Measurements from ENCODE around the gene SMIM23. TPM values are rescaled to one million over a fixed set of nuclear protein-coding genes. Genes with fewer than 3 reads are reported as not detected.

The SMIM23 gene
- total and polyA plus RNA-seq, 2 of the 4 experiments (the other 2 are of a cell fraction) = not detected

DNA sequence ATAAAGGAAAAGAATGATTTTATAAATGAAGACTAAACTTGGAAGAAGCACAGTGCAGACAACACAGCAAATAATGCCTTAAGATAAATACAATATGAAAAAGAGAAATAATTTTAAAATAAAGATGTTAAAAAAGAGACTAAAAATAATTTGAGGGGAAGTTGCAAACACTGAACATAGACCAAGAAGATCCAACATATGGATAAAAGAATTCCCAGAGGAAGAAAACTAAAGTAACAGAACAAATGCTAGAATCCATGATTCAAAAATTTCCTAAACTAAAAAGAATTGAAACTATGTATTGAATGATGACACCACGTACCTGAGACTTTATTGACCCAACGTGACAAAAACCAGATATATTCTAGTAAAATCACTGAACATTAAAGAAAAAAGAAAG lies 18.7 kb upstream of the SMIM23 start:
- H2BK20ac ChIP-seq (ENCODE audit: low read depth, low read length) = no peak overlapping the region
- ATAC-seq (ENCODE audit: low read depth) (no peak), DNase-seq (no peak)
- WGBS, 2 experiments (ENCODE audit: extremely low coverage in 2 of 2, insufficient read length in 1 of 2) = no CpG with 5 or more reads among the region's 2 CpGs
- TF ChIP-seq RAD21 (IDR thresholded peaks at IDR 0.05; ENCODE audit: low read length) (no peak), POLR2A (IDR thresholded peaks at IDR 0.05; ENCODE audit: low read depth, low read length) (no peak), CHD1 (IDR thresholded peaks at IDR 0.05; ENCODE audit: low read depth, low read length) (no peak), MAFK (IDR thresholded peaks at IDR 0.05; ENCODE audit: low read depth, low read length) (no peak), BHLHE40 (IDR thresholded peaks at IDR 0.05; ENCODE audit: low read depth, low read length) (no peak)
- TF ChIP-seq, protein P1, sequence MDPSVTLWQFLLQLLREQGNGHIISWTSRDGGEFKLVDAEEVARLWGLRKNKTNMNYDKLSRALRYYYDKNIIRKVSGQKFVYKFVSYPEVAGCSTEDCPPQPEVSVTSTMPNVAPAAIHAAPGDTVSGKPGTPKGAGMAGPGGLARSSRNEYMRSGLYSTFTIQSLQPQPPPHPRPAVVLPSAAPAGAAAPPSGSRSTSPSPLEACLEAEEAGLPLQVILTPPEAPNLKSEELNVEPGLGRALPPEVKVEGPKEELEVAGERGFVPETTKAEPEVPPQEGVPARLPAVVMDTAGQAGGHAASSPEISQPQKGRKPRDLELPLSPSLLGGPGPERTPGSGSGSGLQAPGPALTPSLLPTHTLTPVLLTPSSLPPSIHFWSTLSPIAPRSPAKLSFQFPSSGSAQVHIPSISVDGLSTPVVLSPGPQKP (IDR thresholded peaks at IDR 0.05; ENCODE audit: borderline replicate concordance, low read depth, low read length) = no peak
- TF ChIP-seq, protein P2, sequence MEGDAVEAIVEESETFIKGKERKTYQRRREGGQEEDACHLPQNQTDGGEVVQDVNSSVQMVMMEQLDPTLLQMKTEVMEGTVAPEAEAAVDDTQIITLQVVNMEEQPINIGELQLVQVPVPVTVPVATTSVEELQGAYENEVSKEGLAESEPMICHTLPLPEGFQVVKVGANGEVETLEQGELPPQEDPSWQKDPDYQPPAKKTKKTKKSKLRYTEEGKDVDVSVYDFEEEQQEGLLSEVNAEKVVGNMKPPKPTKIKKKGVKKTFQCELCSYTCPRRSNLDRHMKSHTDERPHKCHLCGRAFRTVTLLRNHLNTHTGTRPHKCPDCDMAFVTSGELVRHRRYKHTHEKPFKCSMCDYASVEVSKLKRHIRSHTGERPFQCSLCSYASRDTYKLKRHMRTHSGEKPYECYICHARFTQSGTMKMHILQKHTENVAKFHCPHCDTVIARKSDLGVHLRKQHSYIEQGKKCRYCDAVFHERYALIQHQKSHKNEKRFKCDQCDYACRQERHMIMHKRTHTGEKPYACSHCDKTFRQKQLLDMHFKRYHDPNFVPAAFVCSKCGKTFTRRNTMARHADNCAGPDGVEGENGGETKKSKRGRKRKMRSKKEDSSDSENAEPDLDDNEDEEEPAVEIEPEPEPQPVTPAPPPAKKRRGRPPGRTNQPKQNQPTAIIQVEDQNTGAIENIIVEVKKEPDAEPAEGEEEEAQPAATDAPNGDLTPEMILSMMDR (conservative IDR thresholded peaks at IDR 0.05; ENCODE audit: low read depth, low read length) = no peak
- no peak overlapping the region for H2AFZ ChIP-seq (replicated peaks; ENCODE audit: low read length, poor library complexity)
- no TSS peak for BruUV-seq (replicated peaks)
- intact Hi-C loops (cut with micrococcal nuclease) = no loop called here
- no peak overlapping the region for H3K23ac ChIP-seq (ENCODE audit: low read depth, low read length)
- no peak overlapping the region for H2AK5ac ChIP-seq (ENCODE audit: low read depth, low read length)
- H3K27ac ChIP-seq (ENCODE audit: insufficient read depth, low read length) = no peak overlapping the region
- H2BK15ac ChIP-seq (ENCODE audit: low read depth, low read length) = no peak overlapping the region
- no peaks in the 10 kb centered on the region for H4K20me1 ChIP-seq (ENCODE audit: insufficient read depth, low read length)
- no peak overlapping the region for H3K14ac ChIP-seq (replicated peaks; ENCODE audit: low read depth, low read length)
- no peak overlapping the region for H2BK5ac ChIP-seq (ENCODE audit: low read depth, low read length, poor library complexity, severe bottlenecking)
- in situ Hi-C loops (cut with MboI; ENCODE audit: low sequenced_read_pairs) = no loop called here
- no peak overlapping the region for H2BK120ac ChIP-seq (ENCODE audit: low read depth, low read length)
- no peak overlapping the region for H4K5ac ChIP-seq (ENCODE audit: low read depth, low read length)
- no peak overlapping the region for H3K4me2 ChIP-seq (ENCODE audit: low read depth, low read length)
- H3K9me1 ChIP-seq (ENCODE audit: insufficient read depth, low read length) = no peaks in the 10 kb centered on the region
- no peak overlapping the region for H3K4me3 ChIP-seq (ENCODE audit: insufficient read depth, low read depth, low read length)
- H4K8ac ChIP-seq (ENCODE audit: low read depth in 2 of 2, low read length in 2 of 2) = no peak overlapping the region
- dilution Hi-C loops (cut with HindIII; ENCODE audit: low sequenced_read_pairs, unreplicated experiment) = no loop called here
- POLR2A ChIA-PET (ENCODE audit: unreplicated experiment) = no interaction called here
- no peak overlapping the region for H2AK9ac ChIP-seq (replicated peaks; ENCODE audit: low read depth, low read length, poor library complexity)
- no peak overlapping the region for H4K91ac ChIP-seq (ENCODE audit: insufficient read depth, low read depth, low read length)
- CTCF ChIA-PET = no interaction called here
- no peaks in the 10 kb centered on the region for H3K79me1 ChIP-seq (ENCODE audit: low read depth in 1 of 2, low read length in 2 of 2)
- no peaks in the 10 kb centered on the region for H3K36me3 ChIP-seq (ENCODE audit: control insufficient read depth, insufficient read depth, low read length)
- H3K4ac ChIP-seq (ENCODE audit: low read depth, low read length) = no peak overlapping the region
- no peaks in the 10 kb centered on the region for H3K4me1 ChIP-seq (ENCODE audit: control insufficient read depth, insufficient read depth, low read length)
- no peak overlapping the region for H3K9ac ChIP-seq (ENCODE audit: low read depth, low read length)
- H3K9me3 ChIP-seq (ENCODE audit: control insufficient read depth, insufficient read depth, low read length) = peaks cover 6% of the 10 kb centered on the region; the same call in 1 of the 2 replicates
- H3K27me3 ChIP-seq (ENCODE audit: control insufficient read depth, insufficient read depth, low read length) = peaks cover 11% of the 10 kb centered on the region
- no peak overlapping the region for H3K56ac ChIP-seq (ENCODE audit: extremely low read depth, insufficient read depth, low read length)
- H3K18ac ChIP-seq (ENCODE audit: low read depth, low read length) = no peak overlapping the region
